OCI-LY1 (cell line): ENCODE results near the gene HYPK.

ENCODE experiments used
- CTCF ChIP-seq: fragments of 200-600 bp; sonication (generic), shearing (Covaris generic); IDR thresholded peaks from 2 replicates; pipeline ENCODE4 v1.5.1; 2017; ENCODE audit warnings: mild to moderate bottlenecking, antibody characterized with exemption, low read length, moderate library complexity, mixed read lengths
- EZH2 ChIP-seq: fragments of 200-600 bp; sonication (generic), shearing (Covaris generic); IDR thresholded peaks from 2 replicates; pipeline ENCODE4 v1.8.0; 2017; ENCODE audit warnings: borderline replicate concordance, mixed run types, mild to moderate bottlenecking, antibody characterized with exemption, low read length, moderate library complexity, mixed read lengths

DNA sequence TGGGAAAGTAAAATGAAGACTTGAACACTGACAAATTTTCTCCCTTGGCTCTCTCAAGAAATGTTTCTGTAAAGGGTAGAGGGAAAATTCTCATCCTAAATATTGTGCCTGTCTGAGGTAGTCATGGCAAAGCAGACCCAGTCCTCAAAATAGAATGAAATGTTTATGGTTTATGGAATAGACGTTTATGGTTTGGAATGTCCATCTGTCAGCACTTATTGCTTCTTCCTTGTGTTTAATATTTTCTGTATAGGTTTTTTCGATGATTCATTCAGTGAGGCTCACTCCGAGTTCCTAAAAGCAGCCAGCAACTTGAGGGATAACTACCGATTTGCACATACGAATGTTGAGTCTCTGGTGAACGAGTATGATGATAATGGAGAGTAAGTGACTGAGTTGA, 37.6 kb upstream of the HYPK start:
- TF ChIP-seq CTCF (no peak), EZH2 (no peak)
